Stomach (tissue), 9 donors: ENCODE data around the gene KCNN3. TPM values are rescaled to one million over a fixed set of nuclear protein-coding genes. Genes with fewer than 3 reads are reported as not detected.

Experiments used
- DNase-seq, 2 donors: peaks; one replicate each; pipeline versions ENCODE4 v3.0.0 to v3.0.0-alpha.2; 2013 to 2019
- H3K27ac ChIP-seq, 5 donors: fragments of 200-600 bp in 4 of 5; sonication (generic) in 4 of 5; one replicate each; pipeline ENCODE4 v1.5.1; 2013 to 2019; ENCODE audit warnings: mild to moderate bottlenecking in 1 of 5, moderate library complexity in 1 of 5
- H3K27me3 ChIP-seq, 3 donors: fragments of 200-600 bp; sonication (generic); one replicate each; pipeline ENCODE4 v1.5.1; 2017 to 2019; ENCODE audit warnings: mixed run types in 1 of 3
- H3K36me3 ChIP-seq, 4 donors: fragments of 200-600 bp; sonication (generic); 1 replicate in 3 of 4; 2 replicates in 1 of 4; pipeline ENCODE4 v1.5.1; 2016 to 2019
- H3K4me1 ChIP-seq, 4 donors: fragments of 200-600 bp; sonication (generic); one replicate each; pipeline ENCODE4 v1.5.1; 2016 to 2019
- H3K4me3 ChIP-seq, 4 donors: fragments of 200-600 bp; sonication (generic) in 3 of 4; one replicate each; pipeline ENCODE4 v1.5.1; 2016 to 2019; ENCODE audit warnings: mild to moderate bottlenecking in 1 of 4
- H3K9me3 ChIP-seq, 4 donors: fragments of 200-600 bp; sonication (generic); one replicate each; pipeline ENCODE4 v1.5.1; 2016 to 2019
- CTCF ChIP-seq, 7 experiments: fragments of 450-650 bp in 4 of 7; fragments of 200-600 bp in 3 of 7; sonication (generic) in 3 of 7; IDR thresholded peaks; one replicate each; pipeline ENCODE4 v1.5.1; 2016 to 2019; ENCODE audit warnings: antibody characterized with exemption in 7 of 7, control low read depth in 2 of 7, mild to moderate bottlenecking in 1 of 7
- EP300 ChIP-seq: sonication (generic); formaldehyde crosslinking; IDR thresholded peaks from one replicate; pipeline ENCODE4 v1.6.1; 2017; ENCODE audit warnings: antibody characterized with exemption
- POLR2A ChIP-seq, 4 donors: fragments of 450-650 bp; IDR thresholded peaks; one replicate each; pipeline ENCODE4 v1.6.1; 2016; ENCODE audit warnings: antibody characterized with exemption in 4 of 4, control low read depth in 2 of 4, mild to moderate bottlenecking in 1 of 4, moderate library complexity in 1 of 4
- POLR2AphosphoS5 ChIP-seq, 3 donors: sonication (generic); formaldehyde crosslinking; IDR thresholded peaks; one replicate each; pipeline ENCODE4 v1.6.1; 2016; ENCODE audit warnings: antibody characterized with exemption in 3 of 3
- WGBS, 5 donors: extraction: QIAGEN DNeasy Blood & Tissue Kit in 3 of 5; methylation state at CpG; one replicate each; pipeline versions ENCODE4 v1.1.5 to v1.1.7; 2013 to 2018; 5-methylcytosine and 5-hydroxymethylcytosine counted together
- intact Hi-C: fragments of 100-400 bp; cut with DNase I; formaldehyde crosslinking; loops from one replicate; pipeline ENCODE4 v1.15.1; 2023; ENCODE audit warnings: low total_unique reads
- polyA plus RNA-seq, 3 donors: library from polyadenylated mRNA; stranded (reverse); fragments of 200-250 nt; gene quantifications; one replicate each; pipeline ENCODE4 v1.2.3, GENCODE V29; 2013
- total RNA-seq, 5 donors: library from RNA; depleted of rRNA; stranded (reverse); fragments of >200 nt; gene quantifications; one replicate each; pipeline versions ENCODE4 v1.1.0 to v1.2.3, GENCODE V29; 2014 to 2016
- donor health status: healthy with polysubstance abuse.
- donor health status: Bipolar disorder and iron deficiency.
- donor health status: healthy.

The KCNN3 gene
- total and polyA plus RNA-seq, 8 donors: 0.19 to 10.7 (median 2.3) TPM

GRCh38 chr1:154878371-154879037 is 8.4 kb upstream of the KCNN3 start:
- intact Hi-C loops: loop anchor here (5.0 to 10.0 kb wide), 3 partner anchors 211 to 394 kb away; no protein-coding TSS in a partner anchor
- H3K36me3 ChIP-seq: no peaks in the 10 kb centered on the region
- 24 to 33% (median 28%) methylated on average over 13 to 20 of the region's 20 CpGs for WGBS, 5 donors
- DNase-seq: peak; percentile 83 to 92
- TF ChIP-seq POLR2A (IDR thresholded peaks at IDR 0.05) (no peak), EP300 (no peak), CTCF (IDR thresholded peaks at IDR 0.05) (peak in 5 of 7 experiments; percentile 74 to 90 (median 75)), POLR2AphosphoS5 (IDR thresholded peaks at IDR 0.05) (peak in 1 of 3 donors; percentile 10)
- H3K4me1 ChIP-seq: peaks cover 0 to 19% (median 4%) of the 10 kb centered on the region in 4 donors
- H3K27me3 ChIP-seq: peaks cover 0 to 8% (median 0%) of the 10 kb centered on the region in 3 donors
- H3K27ac ChIP-seq: no peak overlapping the region
- H3K4me3 ChIP-seq: no peak overlapping the region
- no peaks in the 10 kb centered on the region for H3K9me3 ChIP-seq

- no peak for DNase-seq
- H3K27me3 ChIP-seq: peaks cover 0 to 8% (median 0%) of the 10 kb centered on the region in 3 donors
- 44 to 64% (median 58%) methylated on average over 13 to 17 of the region's 17 CpGs for WGBS, 5 donors
- no peak overlapping the region for H3K4me3 ChIP-seq
- no peak overlapping the region for H3K27ac ChIP-seq
- TF ChIP-seq POLR2AphosphoS5 (IDR thresholded peaks at IDR 0.05) (no peak), CTCF (IDR thresholded peaks at IDR 0.05) (no peak), EP300 (no peak), POLR2A (IDR thresholded peaks at IDR 0.05) (no peak)
- intact Hi-C loops: loop anchor here (5.0 to 10.0 kb wide), 3 partner anchors 210 to 393 kb away; no protein-coding TSS in a partner anchor
- H3K4me1 ChIP-seq: peaks cover 0 to 19% (median 4%) of the 10 kb centered on the region in 4 donors
- no peaks in the 10 kb centered on the region for H3K36me3 ChIP-seq
- H3K9me3 ChIP-seq: no peaks in the 10 kb centered on the region
Observed at GRCh38 chr1:154877370-154877974, 7.4 kb upstream of the KCNN3 start.

GRCh38 chr1:154876842-154877369 is 6.8 kb upstream of the KCNN3 start:
- no peaks in the 10 kb centered on the region for H3K9me3 ChIP-seq
- H3K27ac ChIP-seq: no peak overlapping the region
- no peak for DNase-seq
- intact Hi-C loops: loop anchor here (5.0 to 10.0 kb wide), 3 partner anchors 210 to 392 kb away; no protein-coding TSS in a partner anchor
- H3K36me3 ChIP-seq: no peaks in the 10 kb centered on the region
- peaks cover 0 to 19% (median 4%) of the 10 kb centered on the region in 4 donors for H3K4me1 ChIP-seq
- peaks cover 0 to 8% (median 0%) of the 10 kb centered on the region in 3 donors for H3K27me3 ChIP-seq
- 58 to 81% (median 73%) methylated on average over 3 of the region's 3 CpGs for WGBS, 5 donors
- TF ChIP-seq EP300 (no peak), CTCF (IDR thresholded peaks at IDR 0.05) (no peak), POLR2AphosphoS5 (IDR thresholded peaks at IDR 0.05) (no peak), POLR2A (IDR thresholded peaks at IDR 0.05) (no peak)
- H3K4me3 ChIP-seq: no peak overlapping the region

GRCh38 chr1:154874465-154874864 is 4.4 kb upstream of the KCNN3 start:
- Histone ChIP-seq H3K4me3 (no peak overlapping the region), H3K4me1 (peaks cover 5 to 39% (median 15%) of the 10 kb centered on the region in 4 donors), H3K27me3 (peaks cover 0 to 21% (median 10%) of the 10 kb centered on the region in 3 donors), H3K27ac (no peak overlapping the region), H3K9me3 (no peaks in the 10 kb centered on the region), H3K36me3 (no peaks in the 10 kb centered on the region)
- TF ChIP-seq POLR2AphosphoS5 (IDR thresholded peaks at IDR 0.05) (no peak), EP300 (no peak), CTCF (IDR thresholded peaks at IDR 0.05) (no peak), POLR2A (IDR thresholded peaks at IDR 0.05) (no peak)
- no peak for DNase-seq
- 84 to 91% (median 86%) methylated on average over 5 of the region's 5 CpGs for WGBS, 5 donors
- intact Hi-C loops: loop anchor here (10.0 kb wide), 1 partner anchor 390 kb away; no protein-coding TSS in a partner anchor
